Mucosa of descending colon (tissue), 3 donors: ENCODE measurements around the gene MMP8. TPM values are rescaled to one million over a fixed set of nuclear protein-coding genes. Genes with fewer than 3 reads are reported as not detected.

Experiments used
- ATAC-seq: fragments of 200-7000 bp; cut with Tn5 transposase; one replicate; pipeline ENCODE4 v1.9.1; 2020; ENCODE audit warnings: mild to moderate bottlenecking, moderate library complexity
- DNase-seq, 3 donors: peaks; one replicate each; pipeline ENCODE4 v3.0.0-alpha.2; 2020
- H3K36me3 ChIP-seq: fragments of 200-600 bp; one replicate; pipeline ENCODE4 v1.8.0; 2021; ENCODE audit warnings: low read depth, mild to moderate bottlenecking
- H3K4me1 ChIP-seq: fragments of 200-600 bp; one replicate; pipeline ENCODE4 v1.8.0; 2021; ENCODE audit warnings: low read depth, mild to moderate bottlenecking
- H3K4me3 ChIP-seq: fragments of 200-600 bp; one replicate; pipeline ENCODE4 v1.8.0; 2021; ENCODE audit warnings: mild to moderate bottlenecking
- H3K9me3 ChIP-seq: fragments of 200-600 bp; one replicate; pipeline ENCODE4 v1.8.0; 2021; ENCODE audit warnings: mild to moderate bottlenecking
- CTCF ChIP-seq: fragments of 200-600 bp; IDR thresholded peaks from one replicate; pipeline ENCODE4 v1.8.0; 2022; ENCODE audit warnings: antibody characterized with exemption, mild to moderate bottlenecking
- intact Hi-C, 2 donors: fragments of 100-400 bp; cut with DNase I in 1 of 2; cut with micrococcal nuclease in 1 of 2; formaldehyde crosslinking; loops; one replicate each; pipeline versions ENCODE4 v1.11.0 to v1.11.1; 2022; cut with DNase I, micrococcal nuclease
- total RNA-seq, 3 donors: library from RNA; stranded (reverse); fragmentation: NEBNext Ultra II Directional in 2 of 3; extraction: Animal tissue kit (Norgen Biotek cat#: 25700) in 2 of 3; gene quantifications; one replicate each; pipeline versions ENCODE4 v1.2.1 to v1.2.4, GENCODE V29; 2021 to 2023
- donor health status: DM: no; HTN: no; CAD: no; lungs with moderate emphysema.
- donor health status: DM: no; HTN: no; CAD: no.
- donor health status: DM: no; HTN: yes; CAD: no.

MMP8 gene
- total RNA-seq, 3 donors from 2014 or later = not detected

DNA sequence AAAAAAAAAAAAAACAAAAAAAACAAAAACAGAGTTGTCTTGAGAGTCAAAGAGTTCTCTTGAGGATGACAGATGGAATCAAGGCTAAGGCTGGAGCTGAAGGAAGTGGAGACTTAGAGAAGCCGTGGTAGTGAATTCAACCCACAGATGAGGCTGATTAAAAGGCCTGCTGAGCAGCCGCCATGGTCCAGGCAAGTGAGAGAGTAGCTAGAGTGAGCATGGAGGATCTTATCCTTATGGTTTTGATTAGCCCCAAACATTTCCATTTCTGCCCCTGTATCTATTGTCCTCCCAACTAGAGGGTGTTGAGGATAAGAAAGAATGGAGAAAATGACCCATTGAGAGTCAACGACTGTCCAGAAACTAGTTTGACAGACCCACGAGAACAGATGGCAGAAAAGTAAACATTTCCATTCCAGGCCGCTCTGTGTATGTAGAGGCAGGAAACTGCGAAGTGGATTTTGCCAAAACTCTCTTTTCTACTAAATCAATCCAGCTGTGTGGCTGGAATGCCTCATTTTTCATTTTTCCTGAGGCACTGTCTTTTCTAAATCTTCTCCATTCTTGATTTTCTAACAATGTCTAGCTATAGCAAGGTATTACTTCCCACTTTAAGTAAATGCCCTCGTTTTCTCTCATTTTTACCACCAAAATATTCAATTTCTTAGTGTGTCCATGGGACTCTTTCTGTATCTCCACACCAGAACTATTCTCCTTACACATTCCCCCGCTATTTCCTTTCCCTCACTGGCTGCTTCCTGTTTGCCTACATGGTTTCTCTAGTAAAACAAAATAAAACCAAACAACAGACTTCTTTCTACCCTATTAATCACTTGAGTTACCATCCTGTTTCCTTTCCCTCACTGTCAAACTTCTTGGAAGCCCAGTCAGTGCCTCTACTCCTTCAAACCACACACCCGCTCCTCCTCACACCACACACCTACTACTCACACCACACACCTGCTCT, 5.4 kb upstream of the MMP8 start:
- intact Hi-C loops = no loop called here
- no peak for ATAC-seq
- no peak for DNase-seq
- Histone ChIP-seq H3K4me3 (no peak overlapping the region), H3K36me3 (no peaks in the 10 kb centered on the region), H3K4me1 (no peaks in the 10 kb centered on the region), H3K9me3 (no peaks in the 10 kb centered on the region)
- TF ChIP-seq CTCF = no peak

- ATAC-seq (peak; percentile 13), DNase-seq (no peak)
- H3K4me3 ChIP-seq = no peak overlapping the region
- H3K36me3 ChIP-seq = no peaks in the 10 kb centered on the region
- H3K4me1 ChIP-seq = no peaks in the 10 kb centered on the region
- TF ChIP-seq CTCF = no peak
- intact Hi-C loops = no loop called here
- no peaks in the 10 kb centered on the region for H3K9me3 ChIP-seq
These were observed 3.1 kb upstream of the MMP8 start for GRCh38 chr11:102727890-102728289.

DNA sequence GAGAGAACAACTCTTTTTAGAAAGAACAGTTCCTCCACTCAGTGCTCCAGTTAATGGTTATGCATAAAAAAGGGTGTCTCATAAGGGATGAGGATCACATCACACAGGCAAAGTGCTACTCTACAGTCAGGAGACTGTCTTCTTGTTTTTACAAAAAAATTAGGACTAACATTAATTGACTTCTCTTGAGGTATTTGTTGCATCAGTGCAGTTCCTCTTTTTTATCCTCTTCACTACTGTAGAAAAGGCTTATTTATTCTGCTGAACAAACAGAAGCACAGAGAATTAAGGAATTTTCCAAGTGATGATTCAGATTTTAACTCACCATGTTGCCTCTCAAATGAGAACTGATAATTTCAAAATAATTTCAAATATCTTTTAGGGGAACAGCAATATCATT, 1.9 kb downstream of the MMP8 start:
- H3K4me3 ChIP-seq = no peak overlapping the region
- intact Hi-C loops = no loop called here
- DNase-seq (no peak), ATAC-seq (no peak)
- no peak for TF ChIP-seq CTCF
- no peaks in the 10 kb centered on the region for H3K36me3 ChIP-seq
- no peaks in the 10 kb centered on the region for H3K9me3 ChIP-seq
- H3K4me1 ChIP-seq = no peaks in the 10 kb centered on the region

- Histone ChIP-seq H3K4me1 (no peaks in the 10 kb centered on the region), H3K9me3 (no peaks in the 10 kb centered on the region), H3K36me3 (no peaks in the 10 kb centered on the region), H3K4me3 (no peak overlapping the region)
- intact Hi-C loops = no loop called here
- no peak for DNase-seq
- ATAC-seq = no peak
- no peak for TF ChIP-seq CTCF
These were observed 5.0 kb downstream of the MMP8 start for GRCh38 chr11:102719620-102720277.

GRCh38 chr11:102717280-102717679, 7.5 kb downstream of the MMP8 start:
- no peak for TF ChIP-seq CTCF
- no peaks in the 10 kb centered on the region for H3K36me3 ChIP-seq
- DNase-seq (no peak), ATAC-seq (no peak)
- no peaks in the 10 kb centered on the region for H3K9me3 ChIP-seq
- intact Hi-C loops = no loop called here
- H3K4me3 ChIP-seq = no peak overlapping the region
- no peaks in the 10 kb centered on the region for H3K4me1 ChIP-seq
